AG09319 (cell line): ENCODE results near the gene DPYSL4.
"Not testable (repeated sequence)": the region's sequence is repeated elsewhere in the genome, so short reads cannot be mapped to it uniquely, and the experiment has no call there.

Experiments
- DNase-seq: peaks from one replicate; pipeline ENCODE4 v3.0.0-alpha.2; 2010; ENCODE audit warnings: low read depth; ENCODE audit errors: extremely low read depth
- CTCF ChIP-seq: IDR thresholded peaks from 2 replicates; pipeline ENCODE4 v1.5.1; 2011; ENCODE audit warnings: low read depth, mild to moderate bottlenecking, inconsistent platforms, low read length, moderate library complexity

DPYSL4 gene

GRCh38 chr10:132220061-132220460 lies 33.3 kb downstream of the DPYSL4 start:
- no peak for TF ChIP-seq CTCF
- DNase-seq: no peak

- DNase-seq: not testable (repeated sequence)
Measured at GRCh38 chr10:132220996-132221395, 34.2 kb downstream of the DPYSL4 start.

- TF ChIP-seq CTCF: no peak
- no peak for DNase-seq
Measured at GRCh38 chr10:132222726-132223125, 36.0 kb downstream of the DPYSL4 start.

- DNase-seq: peak; percentile 44
- TF ChIP-seq CTCF: peak; percentile 99
Measured at GRCh38 chr10:132223156-132223590, 36.4 kb downstream of the DPYSL4 start.

- no peak for TF ChIP-seq CTCF
- DNase-seq: no peak
Measured at GRCh38 chr10:132223611-132224342, 37.0 kb downstream of the DPYSL4 start.

GRCh38 chr10:132224343-132225072 lies 37.8 kb downstream of the DPYSL4 start:
- no peak for DNase-seq
- TF ChIP-seq CTCF: no peak

GRCh38 chr10:132225073-132225848 lies 38.5 kb downstream of the DPYSL4 start:
- no peak for TF ChIP-seq CTCF

More at GRCh38 chr10:132225073-132225848, 38.5 kb downstream of the DPYSL4 start:
- no peak for DNase-seq
